Testis (tissue), 3 donors: Measurements from ENCODE around the gene IL18R1. TPM values are rescaled to one million over a fixed set of nuclear protein-coding genes. Genes with fewer than 3 reads are reported as not detected.

ENCODE experiments used
- DNase-seq: peaks from one replicate; pipeline ENCODE4 v3.0.0-alpha.2; 2019
- H3K27ac ChIP-seq, 2 donors: fragments of 200-600 bp; sonication (generic); one replicate each; pipeline ENCODE4 v1.5.1; 2019
- H3K27me3 ChIP-seq: fragments of 200-600 bp; sonication (generic); one replicate; pipeline ENCODE4 v1.5.1; 2019
- H3K36me3 ChIP-seq: fragments of 200-600 bp; sonication (generic); one replicate; pipeline ENCODE4 v1.5.1; 2017; ENCODE audit warnings: low read depth; ENCODE audit errors: missing control alignments
- H3K4me1 ChIP-seq: fragments of 200-600 bp; sonication (generic); one replicate; pipeline ENCODE4 v1.5.1; 2019
- H3K4me3 ChIP-seq, 2 donors: fragments of 200-600 bp; sonication (generic); one replicate each; pipeline ENCODE4 v1.5.1; 2017 to 2019
- H3K9me3 ChIP-seq: fragments of 200-600 bp; sonication (generic); one replicate; pipeline ENCODE4 v1.5.1; 2017
- POLR2A ChIP-seq: fragments of 450-650 bp; IDR thresholded peaks from one replicate; pipeline ENCODE4 v1.6.1; 2017; ENCODE audit warnings: antibody characterized with exemption, mild to moderate bottlenecking, moderate library complexity
- WGBS, 2 donors: methylation state at CpG; one replicate each; pipeline ENCODE4 v1.1.5; 2018; 5-methylcytosine and 5-hydroxymethylcytosine counted together
- intact Hi-C: fragments of 100-400 bp; cut with DNase I; formaldehyde crosslinking; loops from one replicate; pipeline ENCODE4 v1.15.1; 2023; ENCODE audit warnings: low total_unique reads
- polyA plus RNA-seq: library from polyadenylated mRNA; stranded (reverse); fragments of 350-450 nt; fragmentation: Illumina TruSeq; extraction: RNeasy Lipid Tissue Mini Kit (QIAGEN cat#74804); gene quantifications from one replicate; pipeline ENCODE4 v1.2.3, GENCODE V29; 2014; ENCODE audit warnings: low read depth, low replicate concordance; ENCODE audit not compliant: insufficient read depth
- total RNA-seq, 2 donors: library from RNA; depleted of rRNA; stranded (reverse); fragments of >200 nt; gene quantifications; one replicate each; pipeline ENCODE4 v1.2.3, GENCODE V29; 2016
- TF ChIP-seq, protein P1 (sequence below), 3 experiments: fragments of 450-650 bp in 2 of 3; fragments of 200-600 bp in 1 of 3; sonication (generic) in 1 of 3; IDR thresholded peaks; one replicate each; pipeline ENCODE4 v1.5.1; 2016 to 2019; ENCODE audit warnings: antibody characterized with exemption in 3 of 3, mild to moderate bottlenecking in 2 of 3, moderate library complexity in 1 of 3

The IL18R1 gene
- total and polyA plus RNA-seq, 3 donors from 2014 or later: 1.0 to 2.9 (median 1.1) TPM

DNA sequence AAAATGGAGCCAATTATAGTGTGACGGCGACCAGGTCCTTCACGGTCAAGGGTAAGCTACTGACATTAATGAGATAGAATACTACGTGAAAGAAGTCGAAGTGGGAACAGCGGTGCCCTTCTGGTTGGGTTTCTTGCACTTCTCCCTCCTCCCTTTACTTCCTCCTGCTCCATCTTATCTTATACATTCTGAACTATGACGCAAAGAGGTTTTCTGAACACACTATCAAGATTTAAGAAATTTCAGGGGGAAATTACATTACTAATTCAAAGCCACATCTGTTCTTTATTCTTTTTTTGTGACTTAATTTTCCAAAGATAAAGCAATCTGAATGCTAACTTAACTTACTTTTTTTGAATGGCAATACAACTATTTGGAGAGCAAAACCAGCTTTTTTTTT is 14.8 kb upstream of the IL18R1 start:
- Histone ChIP-seq H3K4me3 (no peak overlapping the region), H3K4me1 (no peaks in the 10 kb centered on the region), H3K9me3 (no peaks in the 10 kb centered on the region), H3K36me3 (no peaks in the 10 kb centered on the region), H3K27me3 (no peaks in the 10 kb centered on the region), H3K27ac (no peak overlapping the region)
- 90 to 94% methylated on average over 7 of the region's 7 CpGs for WGBS, 2 donors
- no peak for DNase-seq
- intact Hi-C loops: no loop called here
- TF ChIP-seq, protein P1, sequence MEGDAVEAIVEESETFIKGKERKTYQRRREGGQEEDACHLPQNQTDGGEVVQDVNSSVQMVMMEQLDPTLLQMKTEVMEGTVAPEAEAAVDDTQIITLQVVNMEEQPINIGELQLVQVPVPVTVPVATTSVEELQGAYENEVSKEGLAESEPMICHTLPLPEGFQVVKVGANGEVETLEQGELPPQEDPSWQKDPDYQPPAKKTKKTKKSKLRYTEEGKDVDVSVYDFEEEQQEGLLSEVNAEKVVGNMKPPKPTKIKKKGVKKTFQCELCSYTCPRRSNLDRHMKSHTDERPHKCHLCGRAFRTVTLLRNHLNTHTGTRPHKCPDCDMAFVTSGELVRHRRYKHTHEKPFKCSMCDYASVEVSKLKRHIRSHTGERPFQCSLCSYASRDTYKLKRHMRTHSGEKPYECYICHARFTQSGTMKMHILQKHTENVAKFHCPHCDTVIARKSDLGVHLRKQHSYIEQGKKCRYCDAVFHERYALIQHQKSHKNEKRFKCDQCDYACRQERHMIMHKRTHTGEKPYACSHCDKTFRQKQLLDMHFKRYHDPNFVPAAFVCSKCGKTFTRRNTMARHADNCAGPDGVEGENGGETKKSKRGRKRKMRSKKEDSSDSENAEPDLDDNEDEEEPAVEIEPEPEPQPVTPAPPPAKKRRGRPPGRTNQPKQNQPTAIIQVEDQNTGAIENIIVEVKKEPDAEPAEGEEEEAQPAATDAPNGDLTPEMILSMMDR (IDR thresholded peaks at IDR 0.05): no peak
- no peak for TF ChIP-seq POLR2A

DNA sequence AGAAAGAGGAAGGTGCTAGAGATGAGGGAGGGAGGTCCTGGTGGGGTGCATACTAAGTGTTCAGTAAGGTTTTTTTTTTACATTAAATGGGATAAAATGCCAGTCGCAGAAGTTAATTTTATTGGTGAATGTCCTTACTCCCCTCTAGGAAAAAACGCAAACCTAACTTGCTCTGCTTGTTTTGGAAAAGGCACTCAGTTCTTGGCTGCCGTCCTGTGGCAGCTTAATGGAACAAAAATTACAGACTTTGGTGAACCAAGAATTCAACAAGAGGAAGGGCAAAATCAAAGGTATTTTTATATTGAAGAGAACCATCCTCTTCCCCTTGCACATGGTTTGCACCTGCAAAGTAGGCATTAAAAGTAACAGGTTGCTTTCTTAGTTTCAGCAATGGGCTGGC is 12.7 kb upstream of the IL18R1 start:
- 36 to 56% methylated on average over 3 of the region's 3 CpGs for WGBS, 2 donors
- intact Hi-C loops: no loop called here
- H3K4me1 ChIP-seq: no peaks in the 10 kb centered on the region
- no peaks in the 10 kb centered on the region for H3K27me3 ChIP-seq
- H3K27ac ChIP-seq: no peak overlapping the region
- no peaks in the 10 kb centered on the region for H3K9me3 ChIP-seq
- no peak for DNase-seq
- H3K4me3 ChIP-seq: no peak overlapping the region
- TF ChIP-seq POLR2A: no peak
- TF ChIP-seq, protein P1 (IDR thresholded peaks at IDR 0.05): no peak
- H3K36me3 ChIP-seq: no peaks in the 10 kb centered on the region

DNA sequence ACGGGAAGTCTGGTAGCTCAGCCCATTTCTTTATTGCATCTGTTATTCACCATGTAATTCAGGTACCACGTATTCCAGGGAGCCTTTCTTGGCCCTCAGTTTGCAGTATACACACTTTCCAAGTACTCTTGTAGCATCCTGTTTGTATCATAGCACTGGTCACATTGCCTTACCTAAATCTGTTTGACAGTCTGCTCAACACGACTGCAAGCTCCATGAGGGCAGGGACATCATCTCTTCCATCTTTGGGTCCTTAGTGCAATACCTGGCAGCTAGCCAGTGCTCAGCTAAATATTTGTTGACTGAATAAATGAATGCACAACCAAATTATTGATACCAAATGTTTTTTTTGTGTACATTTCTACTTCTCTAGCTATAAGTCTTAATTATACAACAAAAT is 11.2 kb upstream of the IL18R1 start:
- WGBS, 2 donors: 93 to 99% methylated on average over 3 of the region's 3 CpGs
- no peak for DNase-seq
- TF ChIP-seq, protein P1 (IDR thresholded peaks at IDR 0.05): no peak
- TF ChIP-seq POLR2A: no peak
- H3K36me3 ChIP-seq: no peaks in the 10 kb centered on the region
- intact Hi-C loops: no loop called here
- H3K27ac ChIP-seq: no peak overlapping the region
- no peaks in the 10 kb centered on the region for H3K9me3 ChIP-seq
- no peak overlapping the region for H3K4me3 ChIP-seq
- H3K27me3 ChIP-seq: no peaks in the 10 kb centered on the region
- no peaks in the 10 kb centered on the region for H3K4me1 ChIP-seq

DNA sequence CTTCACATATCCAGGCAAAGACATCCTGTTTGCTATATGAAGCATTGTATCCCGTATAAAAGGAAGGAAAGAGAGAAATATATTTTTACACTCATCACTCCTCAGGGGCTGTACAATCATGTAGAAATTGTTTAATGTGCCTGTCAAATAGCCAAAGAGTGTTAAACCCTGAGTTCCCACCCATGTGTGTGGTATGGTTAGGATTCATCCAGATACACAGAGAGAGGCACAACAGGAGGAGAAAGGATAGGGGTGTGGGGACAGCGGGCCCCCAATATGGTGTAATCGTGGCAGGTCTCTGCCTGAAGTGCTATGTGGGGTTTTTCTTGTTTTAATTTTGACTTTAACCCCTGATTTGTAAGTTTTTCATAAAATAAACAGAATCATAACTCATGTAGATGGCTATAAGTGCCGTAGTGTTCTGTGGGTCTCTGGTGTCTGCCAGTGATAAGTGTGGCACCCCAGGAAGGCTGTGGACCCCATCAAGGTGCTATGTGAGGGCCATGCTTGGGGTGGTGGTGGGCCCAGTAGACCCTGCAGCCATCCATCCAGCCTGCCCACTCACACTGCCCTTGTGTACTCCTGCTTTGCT is 10.2 kb upstream of the IL18R1 start:
- no peak for DNase-seq
- H3K27ac ChIP-seq: no peak overlapping the region
- intact Hi-C loops: no loop called here
- no peaks in the 10 kb centered on the region for H3K27me3 ChIP-seq
- TF ChIP-seq, protein P1 (IDR thresholded peaks at IDR 0.05): no peak
- TF ChIP-seq POLR2A: no peak
- H3K4me1 ChIP-seq: no peaks in the 10 kb centered on the region
- 91 to 93% methylated on average over 4 of the region's 4 CpGs for WGBS, 2 donors
- no peaks in the 10 kb centered on the region for H3K36me3 ChIP-seq
- no peak overlapping the region for H3K4me3 ChIP-seq
- H3K9me3 ChIP-seq: no peaks in the 10 kb centered on the region
